Endothelial cell of umbilical vein (primary cell): ENCODE results near the gene UBE2E2. TPM values are rescaled to one million over a fixed set of nuclear protein-coding genes. Genes with fewer than 3 reads are reported as not detected.

Experiments
- BruUV-seq: library from RNA; stranded (reverse); fragments of 400-500 nt; replicated peaks from 2 replicates; lab custom pipeline; 2021; lab: Mats Ljungman, UMichigan
- CTCF ChIA-PET: fragments of 300-600, 350-600 bp; sonication (Branson Sonifier 250); formaldehyde crosslinking; loops from one replicate; lab custom pipeline; 2021; ENCODE audit warnings: antibody characterized with exemption, inconsistent platforms; lab: Charles Lee
- POLR2A ChIA-PET: fragments of 300-600, 350-600 bp; sonication (Branson Sonifier 250); formaldehyde crosslinking; loops from one replicate; lab custom pipeline; 2021; ENCODE audit warnings: antibody characterized with exemption, inconsistent platforms; lab: Charles Lee
- DNase-seq: peaks from one replicate; pipeline ENCODE4 v3.0.0-alpha.2; 2011; ENCODE audit warnings: low read depth, low spot score
- FAIRE-seq: peaks from 2 replicates; lab custom pipeline; 2011; peaks lifted over from hg19 to GRCh38; lab: Jason Lieb, UNC
- H2AFZ ChIP-seq: 2 replicates; pipeline ENCODE4 v1.6.0; 2012; ENCODE audit warnings: low read depth, low read length, control low read depth, inconsistent platforms
- H3K27ac ChIP-seq: 2 replicates; pipeline ENCODE4 v1.5.1; 2011; ENCODE audit warnings: low read depth, mild to moderate bottlenecking, control low read depth, low read length, moderate library complexity; ENCODE audit not compliant: insufficient read depth
- H3K27me3 ChIP-seq, 2 experiments: 2 replicates each; pipeline versions ENCODE4 v1.6.0 to v1.6.1; 2011; ENCODE audit warnings: low read length in 2 of 2, mixed read lengths in 1 of 2; ENCODE audit not compliant: control insufficient read depth in 2 of 2, insufficient read depth in 2 of 2
- H3K36me3 ChIP-seq, 2 experiments: 2 replicates in 1 of 2; 3 replicates in 1 of 2; pipeline ENCODE4 v1.5.1; 2011; ENCODE audit warnings: low read length in 2 of 2, mild to moderate bottlenecking in 1 of 2, moderate library complexity in 1 of 2; ENCODE audit not compliant: control insufficient read depth in 2 of 2, insufficient read depth in 2 of 2; ENCODE audit errors: extremely low read depth in 1 of 2
- H3K4me1 ChIP-seq: 3 replicates; pipeline ENCODE4 v1.5.1; 2011; ENCODE audit warnings: mild to moderate bottlenecking, low read length; ENCODE audit not compliant: control insufficient read depth, insufficient read depth; ENCODE audit errors: extremely low read depth
- H3K4me2 ChIP-seq: 2 replicates; pipeline ENCODE4 v1.6.1; 2011; ENCODE audit warnings: low read length, control low read depth, mixed read lengths; ENCODE audit not compliant: insufficient read depth
- H3K4me3 ChIP-seq, 3 experiments: fragments of 200-600 bp in 1 of 3; sonication (generic), shearing (Covaris generic) in 1 of 3; replicated peaks in 1 of 3; 2 replicates each; pipeline ENCODE4 v1.5.1; 2011 to 2016; ENCODE audit warnings: control low read depth in 3 of 3, low read length in 3 of 3, mild to moderate bottlenecking in 2 of 3, inconsistent platforms in 1 of 3, low read depth in 1 of 3, moderate library complexity in 1 of 3; ENCODE audit not compliant: insufficient read depth in 1 of 3
- H3K79me2 ChIP-seq: 2 replicates; pipeline ENCODE4 v1.6.0; 2012; ENCODE audit warnings: low read length, inconsistent platforms; ENCODE audit not compliant: control insufficient read depth, insufficient read depth
- H3K9ac ChIP-seq: replicated peaks from 2 replicates; pipeline ENCODE3; 2011; ENCODE audit warnings: low read length, control low read depth; ENCODE audit not compliant: insufficient read depth; ENCODE audit errors: extremely low read depth
- H3K9me1 ChIP-seq: replicated peaks from 3 replicates; pipeline ENCODE4 v1.6.0; 2011; ENCODE audit warnings: mild to moderate bottlenecking, low read length; ENCODE audit not compliant: control insufficient read depth, insufficient read depth; ENCODE audit errors: extremely low read depth
- H3K9me3 ChIP-seq: replicated peaks from 2 replicates; pipeline ENCODE4 v1.5.1; 2012; ENCODE audit warnings: low read length, inconsistent platforms; ENCODE audit not compliant: control insufficient read depth, insufficient read depth
- H4K20me1 ChIP-seq: replicated peaks from 2 replicates; pipeline ENCODE3; 2011; ENCODE audit warnings: mild to moderate bottlenecking, low read length; ENCODE audit not compliant: control insufficient read depth, insufficient read depth; ENCODE audit errors: extremely low read depth
- CTCF ChIP-seq, 2 donors: IDR thresholded peaks; 1 replicate in 1 of 2; 2 replicates in 1 of 2; pipeline ENCODE4 v1.5.1; 2011; ENCODE audit warnings: low read length in 2 of 2, mild to moderate bottlenecking in 2 of 2, moderate library complexity in 2 of 2, control low read depth in 1 of 2, inconsistent platforms in 1 of 2, low read depth in 1 of 2; ENCODE audit not compliant: insufficient read depth in 1 of 2; ENCODE audit errors: extremely low read depth in 1 of 2
- EZH2 ChIP-seq: IDR thresholded peaks from 2 replicates; pipeline ENCODE4 v1.6.1; 2012; ENCODE audit warnings: borderline replicate concordance, low read depth, mild to moderate bottlenecking, moderate library complexity, low read length, inconsistent platforms; ENCODE audit not compliant: severe bottlenecking
- FOS ChIP-seq: IDR thresholded peaks from 2 replicates; pipeline ENCODE4 v1.6.1; 2011; ENCODE audit warnings: mild to moderate bottlenecking, low read length, moderate library complexity, borderline replicate concordance; ENCODE audit not compliant: insufficient read depth
- MAX ChIP-seq: IDR thresholded peaks from 2 replicates; pipeline ENCODE4 v1.6.1; 2011; ENCODE audit not compliant: insufficient read depth, insufficient read length
- MYC ChIP-seq: IDR thresholded peaks from one replicate; pipeline ENCODE4 v1.6.1; 2011; ENCODE audit warnings: mild to moderate bottlenecking, low read depth, low read length
- POLR2A ChIP-seq: IDR thresholded peaks from 2 replicates; pipeline ENCODE4 v1.6.1; 2012; ENCODE audit warnings: low read depth, mild to moderate bottlenecking, control low read depth, low read length
- POLR2AphosphoS5 ChIP-seq: IDR thresholded peaks from 2 replicates; pipeline ENCODE4 v1.6.1; 2012; ENCODE audit warnings: low read depth, mild to moderate bottlenecking, control low read depth, low read length, moderate library complexity; ENCODE audit not compliant: insufficient read depth
- dilution Hi-C: fragments of 300-500 bp; cut with MboI; formaldehyde crosslinking; loops from one replicate; pipeline ENCODE4 v1.15.0; 2019; ENCODE audit warnings: low sequenced_read_pairs; ENCODE audit not compliant: extremely low pct_ligation_motif_present
- intact Hi-C: fragments of 100-400 bp; cut with micrococcal nuclease; formaldehyde crosslinking; loops from one replicate; pipeline ENCODE4 v1.10.0; 2022
- polyA plus RNA-seq, 4 experiments: library from polyadenylated mRNA; depleted of rRNA in 3 of 4; stranded (reverse) in 3 of 4; unstranded in 1 of 4; fragments of >200 nt; gene quantifications; 2 replicates each; pipeline versions ENCODE4 v1.2.1 to v1.2.3, GENCODE V29; 2011 to 2012; ENCODE audit warnings: missing spikeins in 1 of 4
- total RNA-seq: library from RNA; stranded (reverse); gene quantifications from 2 replicates; pipeline ENCODE4 v1.2.3, GENCODE V29; 2021

Gene UBE2E2
- total and polyA plus RNA-seq, 2 donors (not counting 3 experiments of a cell fraction or from before 2014, with no cell fraction given) = 37.0 to 45.4 TPM

- intact Hi-C loops (no loop called here), dilution Hi-C loops (no loop called here)
- H3K27me3 ChIP-seq = peaks cover 2 to 4% of the 10 kb centered on the region in 2 experiments
- H2AFZ ChIP-seq = no peak overlapping the region
- BruUV-seq = no TSS peak
- ChIA-PET CTCF (no interaction called here), POLR2A (no interaction called here)
- peaks cover 2% of the 10 kb centered on the region for H3K4me1 ChIP-seq
- TF ChIP-seq CTCF (IDR thresholded peaks at IDR 0.05; ENCODE audit: extremely low read depth in 1 of 2, insufficient read depth in 1 of 2, low read depth in 1 of 2, low read length in 2 of 2) (no peak), MAX (no peak), POLR2AphosphoS5 (no peak), EZH2 (no peak), POLR2A (no peak), MYC (no peak), FOS (no peak)
- DNase-seq (no peak), FAIRE-seq (no peak)
- no peak overlapping the region for H3K4me2 ChIP-seq
- no peaks in the 10 kb centered on the region for H3K36me3 ChIP-seq
- no peaks in the 10 kb centered on the region for H4K20me1 ChIP-seq
- H3K9me3 ChIP-seq = no peaks in the 10 kb centered on the region
- no peak overlapping the region for H3K4me3 ChIP-seq
- no peak overlapping the region for H3K9ac ChIP-seq
- H3K9me1 ChIP-seq = no peaks in the 10 kb centered on the region
- H3K27ac ChIP-seq = no peak overlapping the region
- no peaks in the 10 kb centered on the region for H3K79me2 ChIP-seq
These were observed 33.6 kb upstream of the UBE2E2 start for GRCh38 chr3:23169551-23169950.
